NCI-H69 (cell line): ENCODE data around the gene FH.

ENCODE experiments used
- DNase-seq: peaks from one replicate; lab custom pipeline; 2025; lab: John Stamatoyannopoulos, UW

Gene FH

DNA sequence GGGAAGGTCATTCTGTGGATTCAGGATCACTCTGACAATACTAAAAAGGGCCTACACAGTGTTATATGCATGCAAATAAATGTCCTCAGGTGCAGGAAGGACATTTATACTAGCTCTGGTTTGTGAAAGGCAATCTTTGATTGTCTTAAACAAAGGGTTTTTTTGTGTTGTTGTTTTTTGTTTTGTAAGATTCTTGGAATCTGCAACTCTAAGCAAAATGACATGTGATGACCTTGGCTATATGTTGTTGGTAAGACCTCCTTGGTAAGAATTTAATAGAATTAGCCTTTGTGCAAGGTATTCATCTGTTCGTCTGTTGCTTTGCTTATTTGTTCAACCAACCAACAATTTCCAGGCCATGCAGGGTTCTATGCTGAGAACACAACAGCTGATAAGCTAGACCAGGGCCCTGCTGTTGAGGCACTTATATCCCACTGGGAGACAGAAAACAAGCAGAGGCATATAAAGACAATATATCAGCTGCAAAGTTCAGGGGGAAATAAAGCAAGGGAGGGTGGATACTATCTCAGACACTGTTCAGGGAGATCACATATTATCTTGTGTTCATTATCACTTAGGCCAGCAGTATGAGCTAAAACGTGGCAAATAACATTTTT lies 60.3 kb downstream of the FH start:
- no peak for DNase-seq

GRCh38 chr1:241457421-241457820 lies 62.1 kb downstream of the FH start:
- DNase-seq = no peak

- no peak for DNase-seq
These were observed 62.8 kb downstream of the FH start for GRCh38 chr1:241456743-241457142.

GRCh38 chr1:241453732-241454131 lies 65.8 kb downstream of the FH start:
- no peak for DNase-seq

- DNase-seq = no peak
These were observed 67.6 kb downstream of the FH start for GRCh38 chr1:241451956-241452355.
